ENCODE results near the gene MEN1. TPM values are rescaled to one million over a fixed set of nuclear protein-coding genes. Genes with fewer than 3 reads are reported as not detected.
A peak's percentile ranks its signal among the peaks of the same experiment; 100 is the strongest.

The MEN1 gene
- total and polyA plus RNA-seq, 9 of the 15 experiments (the other 6 are each of a cell fraction or from before 2014, with no cell fraction given) = 3.4 to 57.2 (median 19.3) TPM

DNA sequence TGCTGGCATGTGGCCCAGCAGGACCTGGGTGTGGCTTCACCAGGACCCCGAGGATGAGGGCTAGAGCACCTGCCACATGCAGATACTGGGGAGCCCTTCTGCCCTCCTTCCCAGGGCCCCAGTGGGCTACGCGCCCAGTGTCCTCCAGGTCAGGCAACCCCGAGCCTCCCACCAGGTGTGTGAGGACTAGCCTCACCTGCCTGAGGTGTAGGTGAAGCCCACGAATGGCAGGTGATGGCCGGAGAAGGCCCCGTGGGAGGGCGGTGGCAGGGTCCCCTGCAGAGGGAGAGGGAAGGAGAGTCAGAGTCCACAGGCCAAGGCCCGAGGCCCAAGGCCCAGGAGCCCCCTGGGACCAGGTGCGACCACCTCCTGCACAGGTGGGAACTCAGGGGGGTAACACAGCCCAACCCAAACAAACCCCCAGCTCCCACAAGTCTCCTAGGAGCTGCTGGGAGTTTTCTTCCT is 27.6 kb upstream of the MEN1 start:
- POLR2A ChIA-PET = no interaction called here
- intact Hi-C loops (cut with micrococcal nuclease) = no loop called here

DNA sequence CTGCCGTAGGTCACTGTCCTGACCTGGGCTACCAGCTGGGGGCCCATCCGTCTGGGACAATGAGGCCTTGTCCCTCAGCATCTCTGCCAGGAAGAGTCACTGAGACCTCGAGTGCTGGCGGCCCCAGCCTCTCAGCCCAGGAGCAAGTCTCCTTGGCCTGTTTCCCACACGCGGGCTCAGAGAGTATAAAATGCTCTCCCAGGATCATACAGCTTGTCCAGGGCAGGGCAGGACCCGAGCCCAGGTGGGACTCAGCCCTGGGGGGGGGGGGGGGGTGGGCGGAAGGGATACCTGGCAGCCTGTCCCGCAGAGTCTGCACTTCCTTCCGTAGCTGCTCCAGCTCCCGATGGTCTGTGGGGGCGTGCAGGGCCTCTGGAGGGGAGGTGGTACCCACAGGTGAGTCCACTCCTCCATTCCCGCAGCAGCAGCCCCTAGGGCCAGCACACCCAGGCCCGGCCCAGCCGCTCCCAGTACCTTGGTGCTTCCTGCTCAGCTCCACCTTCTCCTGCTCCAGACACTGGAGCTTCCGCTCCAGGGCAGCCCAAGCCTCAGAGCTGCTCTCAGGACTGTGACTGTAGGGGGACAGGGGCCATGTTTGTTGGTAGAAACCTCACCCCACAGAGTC is 26.2 kb upstream of the MEN1 start:
- DNase-seq (ENCODE audit: extremely low read depth in 1 of 4, low spot score in 3 of 4) (no peak), ATAC-seq (no peak), FAIRE-seq (no peak)
- POLR2A ChIA-PET = interaction anchor here (0.5 kb wide), 1 partner anchor 42 kb away, joined by 5 read pairs; the partner anchor contains the start of gene EHD1
- H3K27ac ChIP-seq (ENCODE audit: extremely low read depth, low read depth, low read length) = no peak overlapping the region
- no peaks in the 10 kb centered on the region for H3K79me2 ChIP-seq (ENCODE audit: control insufficient read depth, insufficient read depth, low read length)
- H3K4me2 ChIP-seq (ENCODE audit: insufficient read depth, low read length) = no peak overlapping the region
- H3K9ac ChIP-seq (ENCODE audit: insufficient read depth in 1 of 2, low read depth in 2 of 2, low read length in 2 of 2) = no peak overlapping the region; a peak in 1 of 4 replicates
- WGBS (ENCODE audit: insufficient coverage, low coverage, missing lambda C conversion rate) = 82% methylated on average over 12 of the region's 16 CpGs
- no peak overlapping the region for H3K4me3 ChIP-seq
- peaks cover 0 to 36% of the 10 kb centered on the region in 2 experiments; a peak in 2 of 5 replicates for H3K4me1 ChIP-seq (replicated peaks in 1 of 2; ENCODE audit: control insufficient read depth in 2 of 2, insufficient read depth in 2 of 2, low read length in 2 of 2)
- in situ Hi-C loops (cut with MboI) (no loop called here), intact Hi-C loops (cut with micrococcal nuclease) (no loop called here)
- no peaks in the 10 kb centered on the region for H3K27me3 ChIP-seq (ENCODE audit: control insufficient read depth in 2 of 2, insufficient read depth in 2 of 2, low read length in 2 of 2)
- no peak overlapping the region for H2AFZ ChIP-seq (ENCODE audit: low read depth, low read length)
- H3K36me3 ChIP-seq (ENCODE audit: control insufficient read depth, insufficient read depth, low read length) = peaks cover 57% of the 10 kb centered on the region; the same call in 2 of the 3 replicates
- CTCF ChIA-PET (ENCODE audit: low intra/inter-chr PET ratio) = interaction anchor here (0.6 kb wide), 1 partner anchor 177 kb away, joined by 3 read pairs; no protein-coding TSS in a partner anchor
- no peaks in the 10 kb centered on the region for H3K9me3 ChIP-seq (replicated peaks; ENCODE audit: control insufficient read depth, insufficient read depth, low read depth, low read length)
- TF ChIP-seq, protein P1, sequence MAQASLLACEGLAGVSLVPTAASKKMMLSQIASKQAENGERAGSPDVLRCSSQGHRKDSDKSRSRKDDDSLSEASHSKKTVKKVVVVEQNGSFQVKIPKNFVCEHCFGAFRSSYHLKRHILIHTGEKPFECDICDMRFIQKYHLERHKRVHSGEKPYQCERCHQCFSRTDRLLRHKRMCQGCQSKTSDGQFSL (CRISPR knock-in tag; IDR thresholded peaks at IDR 0.05) = no peak
- TF ChIP-seq, protein P1 (tag; IDR thresholded peaks at IDR 0.05) = peak in 1 of 2 experiments; percentile 57; a peak in 1 of 4 replicates
- TF ChIP-seq, protein P2, sequence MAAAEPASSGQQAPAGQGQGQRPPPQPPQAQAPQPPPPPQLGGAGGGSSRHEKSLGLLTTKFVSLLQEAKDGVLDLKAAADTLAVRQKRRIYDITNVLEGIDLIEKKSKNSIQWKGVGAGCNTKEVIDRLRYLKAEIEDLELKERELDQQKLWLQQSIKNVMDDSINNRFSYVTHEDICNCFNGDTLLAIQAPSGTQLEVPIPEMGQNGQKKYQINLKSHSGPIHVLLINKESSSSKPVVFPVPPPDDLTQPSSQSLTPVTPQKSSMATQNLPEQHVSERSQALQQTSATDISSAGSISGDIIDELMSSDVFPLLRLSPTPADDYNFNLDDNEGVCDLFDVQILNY (CRISPR knock-in tag; IDR thresholded peaks at IDR 0.05) = no peak
- no TSS peak for BruUV-seq (replicated peaks)
- no peaks in the 10 kb centered on the region for H4K20me1 ChIP-seq (replicated peaks; ENCODE audit: control insufficient read depth, insufficient read depth, low read length)
- no peaks in the 10 kb centered on the region for H3K9me1 ChIP-seq (ENCODE audit: control insufficient read depth, insufficient read depth, low read length)

More for the DNA sequence above, 27.6 kb upstream of the MEN1 start:
- H3K4me2 ChIP-seq (ENCODE audit: insufficient read depth, low read length) = no peak overlapping the region
- in situ Hi-C loops (cut with MboI) = no loop called here
- no peak overlapping the region for H3K4me3 ChIP-seq
- peaks cover 10 to 44% of the 10 kb centered on the region in 2 experiments for H3K4me1 ChIP-seq (replicated peaks in 1 of 2; ENCODE audit: control insufficient read depth in 2 of 2, insufficient read depth in 2 of 2, low read length in 2 of 2)
- H4K20me1 ChIP-seq (replicated peaks; ENCODE audit: control insufficient read depth, insufficient read depth, low read length) = no peaks in the 10 kb centered on the region
- CTCF ChIA-PET (ENCODE audit: low intra/inter-chr PET ratio) = no interaction called here
- FAIRE-seq (no peak), ATAC-seq (no peak), DNase-seq (ENCODE audit: extremely low read depth in 1 of 4, low spot score in 3 of 4) (no peak)
- BruUV-seq (replicated peaks) = no TSS peak
- peaks cover 52% of the 10 kb centered on the region; the same call in 2 of the 3 replicates for H3K36me3 ChIP-seq (ENCODE audit: control insufficient read depth, insufficient read depth, low read length)
- H3K9ac ChIP-seq (ENCODE audit: insufficient read depth in 1 of 2, low read depth in 2 of 2, low read length in 2 of 2) = no peak overlapping the region
- no peaks in the 10 kb centered on the region for H3K9me3 ChIP-seq (replicated peaks; ENCODE audit: control insufficient read depth, insufficient read depth, low read depth, low read length)
- H3K27ac ChIP-seq (ENCODE audit: extremely low read depth, low read depth, low read length) = no peak overlapping the region
- no peaks in the 10 kb centered on the region for H3K27me3 ChIP-seq (ENCODE audit: control insufficient read depth in 2 of 2, insufficient read depth in 2 of 2, low read length in 2 of 2)
- WGBS (ENCODE audit: insufficient coverage, low coverage, missing lambda C conversion rate) = 94% methylated on average over 9 of the region's 10 CpGs
- TF ChIP-seq POU5F1 (IDR thresholded peaks at IDR 0.05; ENCODE audit: borderline replicate concordance, low read depth, low read length, partially characterized antibody) (no peak), RBFOX2 (IDR thresholded peaks at IDR 0.05; ENCODE audit: low read depth, low read length) (peak; percentile 48)
- peaks cover 10% of the 10 kb centered on the region; the same call in 2 of the 3 replicates for H3K79me2 ChIP-seq (ENCODE audit: control insufficient read depth, insufficient read depth, low read length)
- no peak overlapping the region for H2AFZ ChIP-seq (ENCODE audit: low read depth, low read length)
- H3K9me1 ChIP-seq (ENCODE audit: control insufficient read depth, insufficient read depth, low read length) = no peaks in the 10 kb centered on the region
